Mesothelial cell of epicardium (in vitro differentiated cells): ENCODE data around the gene OR51A4. TPM values are rescaled to one million over a fixed set of nuclear protein-coding genes. Genes with fewer than 3 reads are reported as not detected.
"Not testable (repeated sequence)": the region's sequence is repeated elsewhere in the genome, so short reads cannot be mapped to it uniquely, and the experiment has no call there.

Experiments used
- DNase-seq, 2 experiments: peaks; one replicate each; pipeline ENCODE4 v3.0.0; 2021; ENCODE audit warnings: low spot score in 2 of 2; ENCODE audit not compliant: unreplicated experiment in 2 of 2
- H3K27ac Mint-ChIP-seq: 2 replicates; pipeline ENCODE4 v1.8.0; 2021; ENCODE audit warnings: mixed read lengths
- H3K27me3 Mint-ChIP-seq: 2 replicates; pipeline ENCODE4 v1.8.0; 2021; ENCODE audit warnings: low read depth, mixed read lengths
- H3K36me3 Mint-ChIP-seq: 2 replicates; pipeline ENCODE4 v1.8.0; 2021; ENCODE audit warnings: mixed read lengths
- H3K4me1 Mint-ChIP-seq: 2 replicates; pipeline ENCODE4 v1.8.0; 2021; ENCODE audit warnings: mixed read lengths
- H3K4me3 Mint-ChIP-seq: 2 replicates; pipeline ENCODE4 v1.8.0; 2021; ENCODE audit warnings: mild to moderate bottlenecking, moderate library complexity, mixed read lengths
- H3K9me3 Mint-ChIP-seq: 2 replicates; pipeline ENCODE4 v1.8.0; 2021; ENCODE audit warnings: mixed read lengths
- CTCF ChIP-seq: fragments of 200-600 bp; sonication (generic); IDR thresholded peaks from one replicate; pipeline ENCODE4 v1.5.0; 2021; ENCODE audit warnings: antibody characterized with exemption; ENCODE audit not compliant: unreplicated experiment
- total RNA-seq: library from RNA; stranded (reverse); gene quantifications from 3 replicates; pipeline ENCODE4 v1.2.1, GENCODE V29; 2021

Gene OR51A4
- total RNA-seq, 1 donor from 2014 or later = not detected

- no peak overlapping the region for H3K27ac Mint-ChIP-seq
- TF ChIP-seq CTCF = no peak
- no peak for DNase-seq
- H3K4me3 Mint-ChIP-seq = no peak overlapping the region
- H3K36me3 Mint-ChIP-seq = no peaks in the 10 kb centered on the region
- H3K27me3 Mint-ChIP-seq = peaks cover 15% of the 10 kb centered on the region
- no peaks in the 10 kb centered on the region for H3K4me1 Mint-ChIP-seq
- H3K9me3 Mint-ChIP-seq = peaks cover 6% of the 10 kb centered on the region
These were observed 28.0 kb upstream of the OR51A4 start for GRCh38 chr11:4975436-4975835.

GRCh38 chr11:4962816-4963215 is 15.4 kb upstream of the OR51A4 start:
- peaks cover 18% of the 10 kb centered on the region for H3K27me3 Mint-ChIP-seq
- H3K36me3 Mint-ChIP-seq = no peaks in the 10 kb centered on the region
- no peak overlapping the region for H3K4me3 Mint-ChIP-seq

GRCh38 chr11:4960877-4961276 is 13.5 kb upstream of the OR51A4 start:
- H3K27me3 Mint-ChIP-seq = peaks cover 19% of the 10 kb centered on the region

More at GRCh38 chr11:4962816-4963215, 15.4 kb upstream of the OR51A4 start:
- H3K4me1 Mint-ChIP-seq = no peaks in the 10 kb centered on the region
- H3K9me3 Mint-ChIP-seq = peaks cover 10% of the 10 kb centered on the region
- no peak overlapping the region for H3K27ac Mint-ChIP-seq
- no peak for TF ChIP-seq CTCF
- no peak for DNase-seq

GRCh38 chr11:4957396-4957795 is 10.0 kb upstream of the OR51A4 start:
- Mint-ChIP-seq H3K36me3 (no peaks in the 10 kb centered on the region), H3K27ac (no peak overlapping the region), H3K4me1 (no peaks in the 10 kb centered on the region), H3K9me3 (no peaks in the 10 kb centered on the region), H3K4me3 (no peak overlapping the region), H3K27me3 (peaks cover 33% of the 10 kb centered on the region)
- TF ChIP-seq CTCF = no peak
- no peak for DNase-seq

More at GRCh38 chr11:4960877-4961276, 13.5 kb upstream of the OR51A4 start:
- no peaks in the 10 kb centered on the region for H3K4me1 Mint-ChIP-seq
- H3K9me3 Mint-ChIP-seq = peaks cover 10% of the 10 kb centered on the region
- no peak overlapping the region for H3K4me3 Mint-ChIP-seq
- H3K27ac Mint-ChIP-seq = no peak overlapping the region
- no peak for DNase-seq
- no peak for TF ChIP-seq CTCF
- H3K36me3 Mint-ChIP-seq = no peaks in the 10 kb centered on the region

GRCh38 chr11:4955613-4956012 is 8.2 kb upstream of the OR51A4 start, which contains the start of gene OR51A2:
TSS of gene OR51A2 (minus strand) at chr11:4955713. CDS start at chr11:4955713, 0 bp downstream.
- not testable (repeated sequence) for H3K4me1 Mint-ChIP-seq, H3K36me3 Mint-ChIP-seq, DNase-seq, H3K9me3 Mint-ChIP-seq, H3K4me3 Mint-ChIP-seq, H3K27ac Mint-ChIP-seq
- H3K27me3 Mint-ChIP-seq = peaks cover 38% of the 10 kb centered on the region

- Mint-ChIP-seq H3K27me3 (peaks cover 13% of the 10 kb centered on the region), H3K4me3 (no peak overlapping the region), H3K9me3 (no peaks in the 10 kb centered on the region), H3K36me3 (no peaks in the 10 kb centered on the region), H3K27ac (no peak overlapping the region), H3K4me1 (no peaks in the 10 kb centered on the region)
- no peak for TF ChIP-seq CTCF
- no peak for DNase-seq
These were observed 10.7 kb downstream of the OR51A4 start for GRCh38 chr11:4936745-4937144.
